GM13977 (cell line): Measurements from ENCODE around the gene FKBP6.
"Not testable (repeated sequence)": the region's sequence is repeated elsewhere in the genome, so short reads cannot be mapped to it uniquely, and the experiment has no call there.

Experiments used
- DNase-seq: peaks from one replicate; pipeline ENCODE4 v3.0.0; 2012; ENCODE audit warnings: low spot score
- in situ Hi-C: fragments of 300-500 bp; cut with MboI; formaldehyde crosslinking; loops from one replicate; pipeline ENCODE4 v1.12.0; 2022; ENCODE audit warnings: low sequenced_read_pairs, low pct_unique_long_range_greater_than_20kb, mixed read lengths, inconsistent platforms; ENCODE audit not compliant: unreplicated experiment
- TF ChIP-seq, protein P1 (sequence below): IDR thresholded peaks from 2 replicates; pipeline ENCODE4 v1.5.1; 2012; ENCODE audit warnings: mild to moderate bottlenecking, control low read depth; ENCODE audit not compliant: insufficient read depth; ENCODE audit errors: extremely low read depth, missing control alignments

Gene FKBP6

DNA sequence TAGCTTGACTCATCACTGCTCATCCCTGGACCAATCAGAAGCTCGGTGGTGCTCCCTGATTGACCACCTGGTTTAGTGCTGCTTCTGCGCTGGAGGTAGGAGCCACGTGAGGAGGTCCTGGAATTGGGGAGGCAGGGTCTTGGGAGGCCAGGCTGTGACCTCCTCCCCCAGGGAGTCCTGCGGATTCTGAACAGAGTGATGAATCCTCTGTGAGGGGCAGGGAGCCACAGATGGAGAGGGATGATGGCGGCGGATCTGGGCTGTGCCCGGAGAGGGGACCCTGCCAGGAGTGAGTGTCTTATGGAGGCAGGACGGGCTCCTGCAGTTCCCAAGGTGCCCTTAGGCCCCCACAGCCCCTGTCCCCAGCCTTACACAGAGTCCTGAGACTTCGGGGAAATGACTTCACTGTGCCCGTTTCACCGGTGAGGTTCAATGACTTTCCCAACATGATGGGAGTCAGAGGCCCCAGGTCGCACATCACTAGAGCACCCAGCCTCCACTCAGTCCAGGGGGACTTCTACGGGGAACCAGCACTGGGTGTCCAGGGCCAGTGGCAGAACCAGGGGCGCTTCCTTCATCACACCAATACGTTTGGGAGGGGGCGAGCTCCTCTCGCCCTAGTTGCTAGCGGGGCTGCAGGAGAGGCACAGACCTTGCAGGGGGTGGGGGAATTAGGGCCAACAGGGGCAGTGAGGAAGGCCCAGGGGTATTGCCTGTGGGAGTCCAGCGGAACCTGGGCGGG, 48.9 kb downstream of the FKBP6 start:
- DNase-seq = no peak
- in situ Hi-C loops = no loop called here
- TF ChIP-seq, protein P1, sequence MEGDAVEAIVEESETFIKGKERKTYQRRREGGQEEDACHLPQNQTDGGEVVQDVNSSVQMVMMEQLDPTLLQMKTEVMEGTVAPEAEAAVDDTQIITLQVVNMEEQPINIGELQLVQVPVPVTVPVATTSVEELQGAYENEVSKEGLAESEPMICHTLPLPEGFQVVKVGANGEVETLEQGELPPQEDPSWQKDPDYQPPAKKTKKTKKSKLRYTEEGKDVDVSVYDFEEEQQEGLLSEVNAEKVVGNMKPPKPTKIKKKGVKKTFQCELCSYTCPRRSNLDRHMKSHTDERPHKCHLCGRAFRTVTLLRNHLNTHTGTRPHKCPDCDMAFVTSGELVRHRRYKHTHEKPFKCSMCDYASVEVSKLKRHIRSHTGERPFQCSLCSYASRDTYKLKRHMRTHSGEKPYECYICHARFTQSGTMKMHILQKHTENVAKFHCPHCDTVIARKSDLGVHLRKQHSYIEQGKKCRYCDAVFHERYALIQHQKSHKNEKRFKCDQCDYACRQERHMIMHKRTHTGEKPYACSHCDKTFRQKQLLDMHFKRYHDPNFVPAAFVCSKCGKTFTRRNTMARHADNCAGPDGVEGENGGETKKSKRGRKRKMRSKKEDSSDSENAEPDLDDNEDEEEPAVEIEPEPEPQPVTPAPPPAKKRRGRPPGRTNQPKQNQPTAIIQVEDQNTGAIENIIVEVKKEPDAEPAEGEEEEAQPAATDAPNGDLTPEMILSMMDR = no peak

DNA sequence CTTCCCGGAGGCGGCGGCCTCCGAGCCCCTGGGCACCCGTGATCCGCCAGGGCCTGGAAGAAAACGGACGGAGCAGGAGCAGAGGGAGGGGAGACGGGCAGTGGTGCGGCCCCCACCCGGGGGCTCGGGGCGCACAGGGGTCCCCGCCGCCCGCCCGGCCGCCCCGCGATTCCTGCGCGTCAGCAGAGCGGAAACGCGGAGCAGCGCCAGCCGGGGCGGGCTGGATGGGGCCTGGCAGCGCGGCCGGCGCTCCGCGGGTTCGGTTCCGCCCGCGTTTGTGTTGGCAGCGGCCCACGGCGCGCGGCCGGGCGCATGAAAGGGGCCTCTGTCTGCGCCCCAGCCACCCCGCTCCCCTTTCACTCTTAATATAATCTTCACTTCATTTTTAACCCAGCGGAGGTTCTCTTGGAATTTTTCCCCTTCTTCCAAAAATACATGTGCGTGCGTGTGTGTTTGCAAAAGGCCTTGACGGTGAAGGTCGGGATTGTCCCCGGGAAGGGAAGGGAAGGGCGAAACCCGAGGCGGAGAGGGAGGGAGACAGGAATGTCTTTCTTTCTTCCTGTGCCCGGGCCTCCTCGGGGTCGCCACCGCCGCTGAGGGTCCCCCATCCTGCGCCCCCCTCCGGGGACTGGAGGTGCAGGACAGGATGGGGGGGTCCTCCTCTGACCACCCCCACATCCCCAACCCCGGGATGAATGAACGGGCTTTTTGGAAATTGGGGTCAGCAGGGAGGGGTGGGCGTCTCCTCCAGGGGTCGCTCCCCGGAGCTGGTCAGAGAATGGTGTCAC, 49.6 kb downstream of the FKBP6 start:
- in situ Hi-C loops, DNase-seq: not testable (repeated sequence)

DNA sequence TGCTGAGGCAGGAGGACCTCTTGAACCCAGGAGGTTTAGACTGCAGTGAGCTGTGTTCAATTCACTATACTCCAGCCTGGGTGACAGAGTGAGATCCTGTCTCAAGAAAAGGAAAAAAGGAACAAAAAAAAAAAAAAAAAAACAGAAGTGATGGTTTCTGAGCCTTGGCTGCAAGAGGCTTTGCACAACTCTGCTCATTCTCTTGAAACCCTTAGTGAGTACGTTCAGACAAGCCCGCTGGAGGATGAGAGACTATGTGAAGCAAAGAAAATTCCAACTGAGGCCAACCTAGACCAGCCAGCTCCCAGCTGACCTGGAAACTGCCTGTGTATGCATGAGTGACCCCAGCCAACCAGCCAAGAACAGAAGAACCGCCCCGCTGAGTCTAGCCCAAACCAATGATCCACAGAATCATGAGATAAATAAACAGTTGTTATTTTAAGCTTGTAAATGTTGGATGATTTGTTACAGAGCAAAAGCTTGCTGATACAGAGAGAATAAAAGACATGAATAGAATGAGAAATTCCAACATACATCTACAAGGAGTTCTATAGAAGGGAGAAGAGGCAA, 55.1 kb downstream of the FKBP6 start:
- in situ Hi-C loops = no loop called here
- TF ChIP-seq, protein P1 = no peak
- no peak for DNase-seq

DNA sequence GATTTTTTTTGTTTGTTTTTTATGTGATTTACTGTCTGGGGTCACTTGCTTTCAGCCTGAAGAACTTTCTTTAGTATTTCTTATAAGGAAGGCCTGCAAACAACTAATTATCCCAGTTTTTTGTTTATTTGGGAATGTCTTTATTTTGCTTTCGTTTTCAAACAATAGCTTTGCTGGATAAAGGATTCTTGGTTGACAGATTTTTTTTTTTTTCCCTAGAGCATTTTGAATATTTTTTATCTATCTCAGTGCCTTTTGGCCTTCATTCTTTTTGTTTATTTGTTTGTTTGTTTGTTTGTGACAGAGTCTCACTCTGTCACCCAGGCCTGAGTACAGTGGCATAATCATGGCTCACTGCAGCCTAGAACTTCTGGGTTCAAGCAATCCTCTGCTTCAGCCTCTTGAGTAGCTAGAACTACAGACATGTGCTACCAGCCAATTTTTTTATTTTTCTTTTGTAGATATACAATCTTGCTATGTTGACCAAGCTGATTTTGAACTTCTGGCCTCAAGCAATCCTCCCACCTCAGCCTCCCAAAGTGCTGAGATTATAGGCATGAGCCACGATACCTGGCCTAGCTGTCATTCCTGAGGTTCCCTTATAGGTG, 59.4 kb downstream of the FKBP6 start:
- in situ Hi-C loops = no loop called here
- no peak for DNase-seq
- TF ChIP-seq, protein P1 = no peak

DNA sequence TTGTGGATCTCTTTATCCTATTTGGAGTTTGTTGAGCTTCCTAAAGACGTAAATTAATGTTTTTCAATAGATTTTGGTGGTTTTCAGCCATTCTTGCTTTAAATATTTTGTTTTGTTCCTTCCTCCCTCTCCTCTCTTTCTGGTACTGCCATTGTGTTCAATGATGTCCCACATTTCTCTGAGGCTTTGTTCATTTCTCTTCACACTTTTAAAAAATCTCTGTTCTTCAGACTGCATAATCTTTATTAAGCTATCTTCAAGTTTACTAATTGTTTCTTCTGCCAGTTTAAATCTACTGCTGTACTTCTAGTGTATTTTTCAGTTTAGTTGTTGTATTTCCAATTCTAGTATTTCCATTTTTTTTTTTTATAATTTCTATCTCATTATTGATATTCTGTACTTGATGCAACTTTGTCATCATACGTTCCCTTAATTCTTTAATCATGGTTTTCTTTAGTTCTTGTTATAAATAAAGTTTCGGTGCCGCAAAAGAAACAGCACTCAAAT, 60.0 kb downstream of the FKBP6 start:
- TF ChIP-seq, protein P1 = no peak
- no peak for DNase-seq
- in situ Hi-C loops = no loop called here

DNA sequence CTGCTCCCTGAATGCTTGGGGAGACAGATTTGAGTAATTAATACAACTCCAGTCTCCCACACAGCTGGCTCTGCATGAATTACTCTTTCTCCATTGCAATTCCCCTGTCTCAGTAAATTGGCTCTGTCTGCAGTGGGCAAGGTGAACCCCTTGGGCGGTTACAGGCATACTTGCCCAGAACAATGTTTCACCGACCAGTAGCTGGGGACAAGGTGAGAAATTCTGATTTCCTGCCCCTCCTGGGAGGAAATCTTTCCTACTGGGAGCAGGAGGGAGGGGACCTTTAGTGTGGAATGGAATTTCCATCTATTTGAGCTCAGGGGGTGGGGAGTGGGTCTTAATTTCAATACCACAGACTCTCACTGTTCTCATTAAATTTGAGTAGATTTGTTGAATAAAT, 63.4 kb downstream of the FKBP6 start:
- TF ChIP-seq, protein P1 = no peak
- in situ Hi-C loops = no loop called here
- no peak for DNase-seq

DNA sequence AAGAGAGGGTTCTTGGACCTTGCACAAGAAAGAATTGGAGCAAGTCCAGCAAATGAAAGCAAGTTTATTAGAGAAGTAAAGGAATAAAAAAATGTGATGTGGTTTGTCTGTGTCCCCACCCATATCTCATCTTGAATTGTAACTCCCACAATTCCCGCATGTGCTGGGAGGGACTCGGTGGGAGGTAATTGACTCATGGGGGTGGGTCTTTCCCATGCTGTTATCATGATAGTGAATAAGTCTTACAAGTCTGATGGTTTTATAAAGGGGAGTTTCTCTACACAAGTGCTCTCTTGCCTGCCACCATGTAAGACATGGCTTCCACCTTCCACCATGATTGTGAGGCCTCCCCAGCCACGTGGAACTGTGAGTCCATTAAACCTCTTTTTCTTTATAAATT, 66.5 kb downstream of the FKBP6 start:
- DNase-seq = no peak
- TF ChIP-seq, protein P1 = no peak
- in situ Hi-C loops = no loop called here
